ELF-1 (cell line): Measurements from ENCODE around the gene IL6.
"Not testable (repeated sequence)": the region's sequence is repeated elsewhere in the genome, so short reads cannot be mapped to it uniquely, and the experiment has no call there.

Experiments
- DNase-seq: peaks from one replicate; pipeline ENCODE4 v3.0.0-alpha.2; 2016; ENCODE audit warnings: low read depth, low spot score

Gene IL6

GRCh38 chr7:22726345-22726906 lies 574 bp upstream of the IL6 start:
- DNase-seq: peak; percentile 92

- no peak for DNase-seq
These were observed 675 bp downstream of the IL6 start for GRCh38 chr7:22727714-22728035.

- peak; percentile 52 for DNase-seq
These were observed 1.5 kb downstream of the IL6 start for GRCh38 chr7:22728401-22729029.

GRCh38 chr7:22729180-22729825 lies 2.3 kb downstream of the IL6 start:
- no peak for DNase-seq

DNA sequence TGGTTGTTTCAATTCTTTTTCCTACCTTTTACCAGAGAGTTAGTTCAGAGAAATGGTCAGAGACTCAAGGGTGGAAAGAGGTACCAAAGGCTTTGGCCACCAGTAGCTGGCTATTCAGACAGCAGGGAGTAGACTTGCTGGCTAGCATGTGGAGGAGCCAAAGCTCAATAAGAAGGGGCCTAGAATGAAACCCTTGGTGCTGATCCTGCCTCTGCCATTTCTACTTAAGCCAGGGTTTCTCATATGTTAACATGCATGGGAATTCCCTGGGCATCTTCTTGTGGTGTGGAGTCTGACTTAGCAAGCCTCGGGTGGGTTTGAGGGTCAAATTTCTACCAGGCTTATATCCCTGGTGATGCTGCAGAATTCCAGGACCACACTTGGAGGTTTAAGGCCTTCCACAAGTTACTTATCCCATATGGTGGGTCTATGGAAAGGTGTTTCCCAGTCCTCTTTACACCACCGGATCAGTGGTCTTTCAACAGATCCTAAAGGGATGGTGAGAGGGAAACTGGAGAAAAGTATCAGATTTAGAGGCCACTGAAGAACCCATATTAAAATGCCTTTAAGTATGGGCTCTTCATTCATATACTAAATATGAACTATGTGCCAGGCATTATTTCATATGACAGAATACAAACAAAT lies 3.2 kb downstream of the IL6 start:
- no peak for DNase-seq

GRCh38 chr7:22730921-22731654 lies 4.1 kb downstream of the IL6 start:
- DNase-seq: no peak

GRCh38 chr7:22731766-22732165 lies 4.8 kb downstream of the IL6 start:
- no peak for DNase-seq

GRCh38 chr7:22732556-22733126 lies 5.6 kb downstream of the IL6 start:
- DNase-seq: no peak

- no peak for DNase-seq
These were observed 6.8 kb downstream of the IL6 start for GRCh38 chr7:22733761-22734160.

DNA sequence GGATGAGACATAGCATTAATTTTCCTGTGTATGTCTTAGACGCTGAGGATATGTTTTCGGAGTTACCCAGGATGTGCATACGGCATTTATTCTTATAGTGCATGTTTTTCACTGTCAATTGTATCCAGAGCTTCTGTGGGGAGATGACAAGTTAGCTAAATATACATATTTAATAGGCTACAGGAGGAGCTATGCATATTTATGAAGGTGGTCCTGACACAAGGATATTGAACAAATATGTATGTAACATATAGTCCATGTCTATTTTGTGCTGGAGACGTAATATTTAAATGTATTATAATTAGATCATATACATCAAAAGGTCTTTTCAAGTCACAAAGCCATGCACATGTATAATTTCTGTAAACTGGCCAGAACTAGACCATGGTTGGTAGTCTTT lies 16.0 kb downstream of the IL6 start:
- no peak for DNase-seq

- no peak for DNase-seq
These were observed 24.3 kb downstream of the IL6 start for GRCh38 chr7:22751341-22751740.

GRCh38 chr7:22757338-22757994 lies 30.5 kb downstream of the IL6 start:
- DNase-seq: no peak

GRCh38 chr7:22758576-22758975 lies 31.6 kb downstream of the IL6 start:
- DNase-seq: no peak

- DNase-seq: no peak
These were observed 32.7 kb downstream of the IL6 start for GRCh38 chr7:22759721-22760120.

- peak; percentile 8 for DNase-seq
These were observed 35.9 kb downstream of the IL6 start for GRCh38 chr7:22762866-22763265.

DNA sequence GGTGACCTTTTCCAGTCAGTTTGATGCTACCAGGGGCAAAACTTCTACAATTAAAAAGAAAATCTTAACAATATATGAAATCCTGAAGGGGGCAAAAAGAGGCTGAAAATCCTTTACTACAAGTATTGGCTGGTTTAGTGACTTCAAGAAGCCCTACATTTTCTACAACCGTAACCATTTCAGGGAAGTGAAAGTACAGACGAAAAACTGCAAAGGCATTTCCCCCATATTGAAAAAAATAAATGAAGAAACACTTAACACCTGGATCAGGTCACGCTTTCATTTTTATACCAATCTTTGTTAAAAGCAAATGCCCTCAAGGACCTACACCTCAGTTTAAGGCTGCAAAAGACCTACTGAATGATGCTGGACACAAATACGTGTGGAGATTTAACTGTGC lies 38.6 kb downstream of the IL6 start:
- no peak for DNase-seq

DNA sequence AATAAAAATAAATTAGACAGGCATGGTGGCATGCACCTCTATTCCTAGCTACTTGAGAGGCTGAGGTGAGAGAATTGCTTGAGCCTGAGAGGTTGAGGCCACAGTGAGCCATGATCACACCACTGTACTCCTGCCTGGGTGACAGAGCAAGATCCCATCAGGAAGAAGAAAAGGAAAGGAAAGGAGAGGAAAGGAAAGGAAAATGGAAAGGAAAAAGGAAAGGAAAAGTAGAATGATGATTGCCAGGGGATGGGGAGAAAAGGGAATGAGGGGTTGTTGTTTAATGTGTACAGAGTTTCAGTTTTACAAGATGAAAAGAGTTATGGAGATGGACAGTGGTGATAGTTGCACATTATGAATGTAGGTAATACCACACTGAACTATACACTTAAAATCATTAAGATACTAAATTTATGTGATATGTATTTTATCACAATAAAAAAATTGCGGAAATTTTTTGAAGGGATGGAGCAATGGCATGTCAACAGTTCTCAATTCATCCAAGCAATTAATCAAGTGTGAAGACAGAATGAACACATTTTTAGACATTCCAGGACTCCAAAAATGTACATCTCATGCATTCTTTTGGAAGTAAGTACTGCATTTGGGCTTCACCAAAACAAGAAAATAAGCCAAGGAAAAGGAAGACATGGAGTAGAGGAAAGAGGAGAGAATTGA lies 44.3 kb downstream of the IL6 start:
- DNase-seq: no peak

DNA sequence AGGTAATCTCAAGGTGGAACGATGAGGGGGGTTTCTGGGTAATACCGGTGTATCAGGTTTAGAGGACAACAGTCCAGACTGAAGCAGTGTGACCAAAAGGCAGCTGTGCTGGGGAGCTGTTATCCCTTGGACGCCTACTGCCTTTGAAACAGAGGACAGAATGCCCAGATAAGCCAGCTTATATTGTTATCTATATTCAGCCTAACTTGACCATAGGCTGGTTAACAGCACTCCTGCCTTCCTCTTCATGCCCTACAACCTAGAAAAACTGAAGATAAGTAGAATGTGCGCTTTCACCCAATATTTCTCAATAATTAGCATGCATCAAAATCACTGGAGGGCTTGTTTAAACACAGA lies 44.9 kb downstream of the IL6 start:
- no peak for DNase-seq

DNA sequence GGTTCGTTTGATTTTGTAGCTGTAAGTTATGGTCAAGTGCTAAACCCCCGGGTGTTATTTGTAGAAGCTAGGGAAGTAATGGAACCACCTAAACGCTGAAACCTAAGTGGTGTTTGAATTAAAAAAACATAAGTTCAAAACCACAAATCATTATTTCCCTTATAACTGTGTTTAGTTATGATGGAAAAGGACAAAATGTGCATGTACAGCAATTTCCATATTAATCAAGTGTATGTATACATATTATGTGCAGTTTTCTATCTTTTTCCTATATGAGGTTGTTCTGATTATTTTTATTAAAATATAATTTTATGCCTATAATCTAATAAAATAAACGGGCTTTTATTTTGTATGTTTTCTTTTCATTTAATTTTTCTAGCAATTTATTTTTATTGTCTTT lies 45.9 kb downstream of the IL6 start:
- DNase-seq: no peak

DNA sequence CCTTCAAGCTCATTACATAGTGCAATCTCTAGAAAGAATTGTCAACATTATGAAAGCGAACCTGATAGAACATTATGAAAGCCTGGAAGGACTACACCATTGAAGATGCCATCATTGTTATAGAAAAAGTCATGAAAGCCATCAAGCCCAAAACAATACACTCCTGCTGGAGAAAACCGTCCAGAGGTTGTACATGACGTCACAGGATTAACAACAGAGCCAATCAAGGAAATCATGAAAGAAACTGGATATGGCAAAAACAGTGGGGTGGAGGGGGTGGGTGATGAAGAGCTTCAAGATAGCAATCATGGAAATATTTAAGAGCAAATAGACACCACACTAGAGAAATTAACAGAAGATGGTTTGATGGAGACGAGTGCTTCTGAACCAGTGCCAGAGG lies 50.0 kb downstream of the IL6 start:
- DNase-seq: no peak

DNA sequence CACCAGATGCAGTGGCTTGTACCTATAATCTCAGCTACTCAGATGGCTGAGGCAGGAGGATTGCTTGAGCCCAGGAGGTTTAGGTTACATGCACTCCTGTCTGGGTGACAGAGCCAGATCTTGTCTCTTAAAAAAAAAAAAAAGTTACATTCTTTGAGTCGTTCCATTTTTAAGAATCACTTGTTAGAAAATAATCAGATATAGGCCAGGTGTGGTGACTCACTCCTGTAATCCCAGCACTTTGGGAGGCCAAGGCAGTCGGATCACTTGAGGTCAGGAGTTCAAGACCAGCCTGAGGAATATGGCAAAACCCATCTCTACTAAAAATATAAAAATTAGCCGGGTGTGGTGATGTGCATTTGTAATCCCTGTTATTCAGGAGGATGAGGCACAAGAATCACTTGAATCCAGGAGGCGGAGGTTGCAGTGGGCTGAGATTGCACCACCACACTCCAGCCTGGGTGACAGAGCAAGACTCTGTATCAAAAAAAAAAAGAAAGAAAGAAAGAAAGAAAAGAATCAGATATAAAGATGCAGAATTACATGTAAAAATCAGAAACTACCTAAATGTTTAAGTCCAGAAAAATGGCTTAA lies 52.8 kb downstream of the IL6 start:
- DNase-seq: not testable (repeated sequence)
